H9 (cell line): ENCODE measurements around the gene XIRP2. TPM values are rescaled to one million over a fixed set of nuclear protein-coding genes. Genes with fewer than 3 reads are reported as not detected.

Experiments used
- DNase-seq: peaks from one replicate; pipeline ENCODE4 v3.0.0-alpha.2; 2017
- H2AFZ ChIP-seq: one replicate; pipeline ENCODE4 v1.6.1; 2013; ENCODE audit warnings: mild to moderate bottlenecking, low read length, control low read depth, moderate library complexity
- H2AK5ac ChIP-seq: 2 replicates; pipeline ENCODE4 v1.6.1; 2013; ENCODE audit warnings: low read length, control low read depth, mixed read lengths; ENCODE audit not compliant: insufficient read length
- H2BK120ac ChIP-seq: one replicate; pipeline ENCODE4 v1.6.1; 2013; ENCODE audit warnings: low read depth, mild to moderate bottlenecking, low read length, control low read depth, inconsistent platforms; ENCODE audit not compliant: poor library complexity, severe bottlenecking
- H2BK12ac ChIP-seq: 2 replicates; pipeline ENCODE4 v1.6.1; 2013; ENCODE audit warnings: low read length, control low read depth, mixed read lengths, low read depth; ENCODE audit not compliant: insufficient read length
- H2BK15ac ChIP-seq: 2 replicates; pipeline ENCODE4 v1.6.1; 2013; ENCODE audit warnings: low read depth, low read length, control low read depth
- H2BK20ac ChIP-seq: one replicate; pipeline ENCODE4 v1.6.1; 2013; ENCODE audit warnings: low read depth, mild to moderate bottlenecking, low read length, control low read depth, inconsistent platforms; ENCODE audit not compliant: poor library complexity, severe bottlenecking
- H2BK5ac ChIP-seq: 2 replicates; pipeline ENCODE4 v1.6.1; 2013; ENCODE audit warnings: low read length, control low read depth, mixed read lengths; ENCODE audit not compliant: insufficient read length
- H3K14ac ChIP-seq: 2 replicates; pipeline ENCODE4 v1.6.1; 2013; ENCODE audit warnings: low read length, control low read depth; ENCODE audit not compliant: insufficient read depth
- H3K18ac ChIP-seq: 2 replicates; pipeline ENCODE4 v1.6.1; 2013; ENCODE audit warnings: low read depth, mild to moderate bottlenecking, mixed read lengths, low read length, control low read depth; ENCODE audit not compliant: insufficient read length
- H3K23ac ChIP-seq: 2 replicates; pipeline ENCODE4 v1.6.1; 2013; ENCODE audit warnings: low read length, control low read depth, mixed read lengths, low read depth; ENCODE audit not compliant: insufficient read length
- H3K23me2 ChIP-seq: 2 replicates; pipeline ENCODE4 v1.6.1; 2013; ENCODE audit warnings: low read depth, mild to moderate bottlenecking, mixed read lengths, low read length, control low read depth; ENCODE audit not compliant: insufficient read length, poor library complexity, severe bottlenecking
- H3K27ac ChIP-seq: 2 replicates; pipeline ENCODE4 v1.5.1; 2013; ENCODE audit warnings: low read length, control low read depth, mixed read lengths, low read depth; ENCODE audit not compliant: insufficient read length
- H3K27me3 ChIP-seq: 2 replicates; pipeline ENCODE4 v1.6.1; 2013; ENCODE audit warnings: low read length, control low read depth, inconsistent platforms; ENCODE audit not compliant: insufficient read depth
- H3K4ac ChIP-seq: 2 replicates; pipeline ENCODE4 v1.6.1; 2013; ENCODE audit warnings: low read depth, mild to moderate bottlenecking, control low read depth, inconsistent platforms, low read length, moderate library complexity
- H3K4me1 ChIP-seq: 2 replicates; pipeline ENCODE4 v1.6.1; 2013; ENCODE audit warnings: low read length, control low read depth, inconsistent platforms; ENCODE audit not compliant: insufficient read depth
- H3K4me2 ChIP-seq: 2 replicates; pipeline ENCODE4 v1.6.1; 2013; ENCODE audit warnings: low read length, control low read depth, mixed read lengths; ENCODE audit not compliant: insufficient read length, insufficient read depth
- H3K56ac ChIP-seq: 2 replicates; pipeline ENCODE4 v1.6.1; 2013; ENCODE audit warnings: low read depth, mild to moderate bottlenecking, mixed read lengths, low read length, control low read depth; ENCODE audit not compliant: insufficient read length
- H3K79me1 ChIP-seq: 2 replicates; pipeline ENCODE4 v1.6.1; 2013; ENCODE audit warnings: low read depth, mild to moderate bottlenecking, moderate library complexity, low read length, control low read depth, inconsistent platforms; ENCODE audit not compliant: insufficient read depth, poor library complexity, severe bottlenecking
- H3K79me2 ChIP-seq: 2 replicates; pipeline ENCODE4 v1.6.1; 2013; ENCODE audit warnings: low read length, control low read depth, inconsistent platforms; ENCODE audit not compliant: insufficient read depth
- H3K9ac ChIP-seq: 2 replicates; pipeline ENCODE4 v1.6.1; 2013; ENCODE audit warnings: low read length, control low read depth, mixed read lengths; ENCODE audit not compliant: insufficient read length; ENCODE audit errors: extremely low read depth
- H3K9me3 ChIP-seq: one replicate; pipeline ENCODE4 v1.6.1; 2013; ENCODE audit warnings: low read depth, low read length, inconsistent platforms; ENCODE audit not compliant: control insufficient read depth
- H3T11ph ChIP-seq: one replicate; pipeline ENCODE4 v1.6.1; 2013; ENCODE audit warnings: mild to moderate bottlenecking, low read length, control low read depth, inconsistent platforms
- H4K20me1 ChIP-seq: one replicate; pipeline ENCODE4 v1.6.1; 2013; ENCODE audit not compliant: control insufficient read depth, insufficient read length, insufficient read depth
- H4K5ac ChIP-seq: 2 replicates; pipeline ENCODE4 v1.6.1; 2013; ENCODE audit warnings: low read depth, mild to moderate bottlenecking, mixed read lengths, low read length, control low read depth; ENCODE audit not compliant: insufficient read length
- H4K8ac ChIP-seq: replicated peaks from 2 replicates; pipeline ENCODE4 v1.6.1; 2013; ENCODE audit warnings: low read length, control low read depth, mixed read lengths, low read depth; ENCODE audit not compliant: insufficient read length
- H4K91ac ChIP-seq: 2 replicates; pipeline ENCODE4 v1.6.1; 2013; ENCODE audit warnings: low read depth, mild to moderate bottlenecking, moderate library complexity, mixed read lengths, low read length, control low read depth; ENCODE audit not compliant: insufficient read length
- H3K27ac Mint-ChIP-seq, 3 experiments: 2 replicates in 2 of 3; 3 replicates in 1 of 3; pipeline ENCODE4 v1.8.0; 2020 to 2021; ENCODE audit warnings: mixed read lengths in 3 of 3, mild to moderate bottlenecking in 1 of 3, moderate library complexity in 1 of 3
- H3K27me3 Mint-ChIP-seq: 2 replicates; pipeline ENCODE4 v1.8.0; 2021; ENCODE audit warnings: low read depth, mild to moderate bottlenecking, moderate library complexity, mixed read lengths
- H3K36me3 Mint-ChIP-seq, 3 experiments: 2 replicates in 2 of 3; 3 replicates in 1 of 3; pipeline ENCODE4 v1.8.0; 2020 to 2021; ENCODE audit warnings: low read depth in 3 of 3, mixed read lengths in 3 of 3; ENCODE audit not compliant: insufficient read depth in 1 of 3
- H3K4me1 Mint-ChIP-seq, 2 experiments: 2 replicates each; pipeline ENCODE4 v1.8.0; 2020; ENCODE audit warnings: mixed read lengths in 2 of 2
- H3K4me3 Mint-ChIP-seq, 2 experiments: 2 replicates in 1 of 2; 3 replicates in 1 of 2; pipeline ENCODE4 v1.8.0; 2020 to 2021; ENCODE audit warnings: mild to moderate bottlenecking in 2 of 2, mixed read lengths in 2 of 2, moderate library complexity in 1 of 2
- H3K9me3 Mint-ChIP-seq, 2 experiments: 2 replicates in 1 of 2; 3 replicates in 1 of 2; pipeline ENCODE4 v1.8.0; 2020; ENCODE audit warnings: mild to moderate bottlenecking in 2 of 2, mixed read lengths in 2 of 2, moderate library complexity in 1 of 2
- CTCF ChIP-seq: fragments of 200-600 bp; sonication (generic); conservative IDR thresholded peaks from 3 replicates; pipeline ENCODE4 v1.8.0; 2021; ENCODE audit warnings: antibody characterized with exemption, mild to moderate bottlenecking
- WGBS: extraction: QIAGEN DNeasy Blood & Tissue Kit; methylation state at CpG from one replicate; pipeline ENCODE4 v1.1.7; 2013; ENCODE audit warnings: missing lambda C conversion rate, low lambda C conversion rate, mixed read lengths; ENCODE audit not compliant: insufficient read length; ENCODE audit errors: extremely low coverage; 5-methylcytosine and 5-hydroxymethylcytosine counted together
- total RNA-seq: library from RNA; stranded (reverse); gene quantifications from 2 replicates; pipeline ENCODE4 v1.2.1, GENCODE V29; 2021

The XIRP2 gene
- total RNA-seq, 1 experiment from 2014 or later, result 0.07 TPM

- Histone ChIP-seq H3K56ac (no peak overlapping the region), H4K8ac (no peak overlapping the region), H2AFZ (no peak overlapping the region), H3K4me2 (no peak overlapping the region), H3K4ac (no peak overlapping the region), H3K27ac (no peak overlapping the region), H3K14ac (no peak overlapping the region), H2BK5ac (no peak overlapping the region), H3K9me3 (no peaks in the 10 kb centered on the region), H2BK120ac (no peak overlapping the region), H2AK5ac (no peak overlapping the region), H3K79me1 (no peaks in the 10 kb centered on the region), H4K5ac (no peak overlapping the region), H3K27me3 (no peaks in the 10 kb centered on the region), H3K18ac (no peak overlapping the region), H4K91ac (no peak overlapping the region), H2BK20ac (no peak overlapping the region), H3K23me2 (no peaks in the 10 kb centered on the region), H2BK12ac (no peak overlapping the region), H3K23ac (no peak overlapping the region), H3K4me1 (no peaks in the 10 kb centered on the region), H3T11ph (no peak overlapping the region), H2BK15ac (no peak overlapping the region), H3K79me2 (no peaks in the 10 kb centered on the region), H4K20me1 (no peaks in the 10 kb centered on the region), H3K9ac (no peak overlapping the region)
- peaks cover 8 to 15% of the 10 kb centered on the region in 2 experiments for H3K4me1 Mint-ChIP-seq
- no peak for DNase-seq
- H3K27me3 Mint-ChIP-seq, result no peaks in the 10 kb centered on the region
- H3K4me3 Mint-ChIP-seq, result no peak overlapping the region
- no peaks in the 10 kb centered on the region for H3K9me3 Mint-ChIP-seq
- peak overlapping the region in 1 of 3 experiments; percentile 53; a peak in 1 of 7 replicates for H3K27ac Mint-ChIP-seq
- no peaks in the 10 kb centered on the region for H3K36me3 Mint-ChIP-seq
- WGBS, result no CpG with 5 or more reads among the region's 5 CpGs
- no peak for TF ChIP-seq CTCF
Measured at GRCh38 chr2:167136879-167137596, 248.8 kb downstream of the XIRP2 start.
